Measurements from ENCODE around the gene CHPF.

- TF ChIP-seq, protein P1, sequence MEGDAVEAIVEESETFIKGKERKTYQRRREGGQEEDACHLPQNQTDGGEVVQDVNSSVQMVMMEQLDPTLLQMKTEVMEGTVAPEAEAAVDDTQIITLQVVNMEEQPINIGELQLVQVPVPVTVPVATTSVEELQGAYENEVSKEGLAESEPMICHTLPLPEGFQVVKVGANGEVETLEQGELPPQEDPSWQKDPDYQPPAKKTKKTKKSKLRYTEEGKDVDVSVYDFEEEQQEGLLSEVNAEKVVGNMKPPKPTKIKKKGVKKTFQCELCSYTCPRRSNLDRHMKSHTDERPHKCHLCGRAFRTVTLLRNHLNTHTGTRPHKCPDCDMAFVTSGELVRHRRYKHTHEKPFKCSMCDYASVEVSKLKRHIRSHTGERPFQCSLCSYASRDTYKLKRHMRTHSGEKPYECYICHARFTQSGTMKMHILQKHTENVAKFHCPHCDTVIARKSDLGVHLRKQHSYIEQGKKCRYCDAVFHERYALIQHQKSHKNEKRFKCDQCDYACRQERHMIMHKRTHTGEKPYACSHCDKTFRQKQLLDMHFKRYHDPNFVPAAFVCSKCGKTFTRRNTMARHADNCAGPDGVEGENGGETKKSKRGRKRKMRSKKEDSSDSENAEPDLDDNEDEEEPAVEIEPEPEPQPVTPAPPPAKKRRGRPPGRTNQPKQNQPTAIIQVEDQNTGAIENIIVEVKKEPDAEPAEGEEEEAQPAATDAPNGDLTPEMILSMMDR (IDR thresholded peaks at IDR 0.05): no peak
- TF ChIP-seq POLR2A (IDR thresholded peaks at IDR 0.05) (no peak), POLR2AphosphoS5 (IDR thresholded peaks at IDR 0.05) (no peak)
These were observed 4.0 kb upstream of the CHPF start for GRCh38 chr2:219547621-219548020.

Data from gastroesophageal sphincter (tissue), 3 donors.